Astrocyte of the cerebellum (primary cell): Measurements from ENCODE around the gene RIPPLY3.
A peak's percentile ranks its signal among the peaks of the same experiment; 100 is the strongest.
"Not testable (repeated sequence)": the region's sequence is repeated elsewhere in the genome, so short reads cannot be mapped to it uniquely, and the experiment has no call there.

Experiments used
- DNase-seq: peaks from one replicate; pipeline ENCODE4 v3.0.0-alpha.2; 2011; ENCODE audit warnings: low read depth
- H3K4me3 ChIP-seq: 2 replicates; pipeline ENCODE4 v1.5.1; 2011; ENCODE audit warnings: mild to moderate bottlenecking, low read depth, low read length, moderate library complexity
- in situ Hi-C: cut with HindIII; loops from 2 replicates; pipeline ENCODE4 v1.10.0; 2017; ENCODE audit warnings: low sequenced_read_pairs
- TF ChIP-seq, protein P1 (sequence below): IDR thresholded peaks from 2 replicates; pipeline ENCODE4 v1.5.1; 2012; ENCODE audit warnings: low read length, low read depth, moderate library complexity, mild to moderate bottlenecking; ENCODE audit errors: missing control alignments

The RIPPLY3 gene

DNA sequence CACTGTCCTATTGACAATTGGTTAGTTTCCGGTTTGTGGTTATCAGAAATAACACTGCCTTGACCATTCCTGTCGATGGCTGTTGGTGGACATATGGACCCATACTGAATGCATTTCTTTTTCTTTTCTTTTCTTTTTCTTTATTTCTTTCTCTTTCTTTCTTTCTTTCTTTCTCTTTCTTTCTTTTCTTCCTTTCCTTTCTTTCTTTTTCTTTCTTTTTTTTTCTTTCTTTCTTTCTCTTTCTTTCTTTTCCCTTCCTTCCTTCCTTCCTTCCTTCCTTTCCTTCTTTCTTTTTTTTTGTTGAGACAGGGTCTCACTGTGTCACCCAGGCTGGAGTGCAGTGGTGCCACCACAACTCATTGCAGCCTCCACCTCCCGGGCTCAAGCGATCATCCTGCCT is 24.4 kb downstream of the RIPPLY3 start:
- no peak for DNase-seq
- in situ Hi-C loops, result no loop called here
- TF ChIP-seq, protein P1, sequence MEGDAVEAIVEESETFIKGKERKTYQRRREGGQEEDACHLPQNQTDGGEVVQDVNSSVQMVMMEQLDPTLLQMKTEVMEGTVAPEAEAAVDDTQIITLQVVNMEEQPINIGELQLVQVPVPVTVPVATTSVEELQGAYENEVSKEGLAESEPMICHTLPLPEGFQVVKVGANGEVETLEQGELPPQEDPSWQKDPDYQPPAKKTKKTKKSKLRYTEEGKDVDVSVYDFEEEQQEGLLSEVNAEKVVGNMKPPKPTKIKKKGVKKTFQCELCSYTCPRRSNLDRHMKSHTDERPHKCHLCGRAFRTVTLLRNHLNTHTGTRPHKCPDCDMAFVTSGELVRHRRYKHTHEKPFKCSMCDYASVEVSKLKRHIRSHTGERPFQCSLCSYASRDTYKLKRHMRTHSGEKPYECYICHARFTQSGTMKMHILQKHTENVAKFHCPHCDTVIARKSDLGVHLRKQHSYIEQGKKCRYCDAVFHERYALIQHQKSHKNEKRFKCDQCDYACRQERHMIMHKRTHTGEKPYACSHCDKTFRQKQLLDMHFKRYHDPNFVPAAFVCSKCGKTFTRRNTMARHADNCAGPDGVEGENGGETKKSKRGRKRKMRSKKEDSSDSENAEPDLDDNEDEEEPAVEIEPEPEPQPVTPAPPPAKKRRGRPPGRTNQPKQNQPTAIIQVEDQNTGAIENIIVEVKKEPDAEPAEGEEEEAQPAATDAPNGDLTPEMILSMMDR, result no peak
- no peak overlapping the region for H3K4me3 ChIP-seq

DNA sequence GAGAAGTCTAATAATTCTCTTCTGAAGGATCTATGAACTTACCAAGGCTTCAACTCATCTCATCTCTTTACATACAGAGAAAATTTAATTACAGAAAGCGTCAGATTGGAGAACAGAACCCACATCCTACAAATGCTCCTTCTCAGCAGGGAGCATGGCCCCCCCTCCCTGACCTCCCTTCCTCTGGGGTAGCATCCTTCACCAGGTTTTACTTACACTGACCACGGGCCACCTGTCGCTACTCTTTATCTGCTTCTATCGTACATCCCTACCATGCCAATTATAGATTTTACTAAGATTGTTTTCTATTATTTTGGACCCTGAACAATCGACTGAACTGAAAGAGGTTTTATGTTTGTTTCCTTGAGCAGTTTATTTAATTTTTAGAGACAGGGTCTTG is 25.8 kb downstream of the RIPPLY3 start:
- DNase-seq, result no peak
- TF ChIP-seq, protein P1, result no peak
- H3K4me3 ChIP-seq, result no peak overlapping the region
- in situ Hi-C loops, result no loop called here

DNA sequence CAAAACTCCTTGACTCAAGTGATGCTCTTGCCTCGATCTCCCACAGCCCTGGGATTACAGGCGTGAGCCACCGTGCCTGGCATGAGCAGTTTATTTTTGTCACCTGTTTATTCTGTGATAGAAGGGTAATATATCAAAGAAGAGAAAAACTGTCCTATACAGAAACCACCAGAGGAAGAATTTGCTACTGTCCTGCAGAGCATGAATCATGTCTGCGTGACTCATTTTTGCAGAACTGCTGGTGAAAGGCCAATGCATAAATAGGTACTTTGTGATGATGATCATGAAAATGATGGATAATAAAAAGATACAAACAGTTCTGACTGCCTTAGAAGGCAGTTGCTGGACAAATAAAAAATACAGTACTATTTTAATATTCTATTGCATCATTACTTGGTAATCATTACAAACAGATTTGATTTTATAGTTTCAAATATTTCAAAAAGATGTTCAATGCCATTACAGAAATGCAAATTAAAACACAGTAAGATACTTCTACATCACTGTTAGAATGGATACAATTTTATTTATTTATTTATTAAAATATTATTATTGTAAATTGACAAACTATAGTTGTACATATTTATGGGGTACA is 26.5 kb downstream of the RIPPLY3 start:
- in situ Hi-C loops, result no loop called here
- DNase-seq, result peak; percentile 19
- TF ChIP-seq, protein P1, result no peak
- H3K4me3 ChIP-seq, result no peak overlapping the region

DNA sequence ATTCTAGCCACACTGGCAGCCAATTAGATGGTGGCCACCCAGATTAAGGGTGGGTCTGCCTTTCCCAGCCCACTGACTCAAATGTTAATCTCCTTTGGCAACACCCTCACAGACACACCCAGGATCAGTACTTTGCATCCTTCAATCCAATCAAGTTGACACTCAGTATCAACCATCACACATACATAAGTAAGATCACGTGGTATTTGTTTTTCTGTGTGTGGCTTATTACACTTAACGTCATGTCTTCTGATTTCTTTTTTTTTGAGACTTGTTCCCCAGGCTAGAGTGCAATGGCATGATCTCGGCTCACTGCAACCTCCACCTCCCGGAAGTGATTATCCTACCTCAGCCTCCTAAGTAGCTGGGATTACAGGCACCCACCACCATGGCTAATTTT is 27.9 kb downstream of the RIPPLY3 start:
- H3K4me3 ChIP-seq, DNase-seq, in situ Hi-C loops: not testable (repeated sequence)

DNA sequence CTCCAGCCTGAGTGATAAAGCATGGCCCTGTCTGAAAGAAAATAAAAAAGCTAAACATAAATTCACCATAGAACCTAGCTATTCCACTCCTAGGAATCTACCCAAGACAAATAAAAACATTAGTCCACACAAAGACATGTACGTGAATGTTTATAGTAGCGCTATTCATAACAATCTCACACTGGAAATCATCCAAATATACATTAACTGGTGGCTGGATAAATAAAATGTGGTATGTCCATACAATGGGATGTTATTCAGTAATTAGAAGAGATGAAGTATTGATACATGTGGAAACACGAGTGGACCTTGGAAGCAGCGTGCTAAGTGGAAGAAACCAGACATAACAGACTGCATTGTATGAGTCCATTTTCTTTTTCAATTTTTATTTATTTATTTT is 29.7 kb downstream of the RIPPLY3 start:
- TF ChIP-seq, protein P1, result no peak
- H3K4me3 ChIP-seq, result no peak overlapping the region
- no peak for DNase-seq
- in situ Hi-C loops, result no loop called here

DNA sequence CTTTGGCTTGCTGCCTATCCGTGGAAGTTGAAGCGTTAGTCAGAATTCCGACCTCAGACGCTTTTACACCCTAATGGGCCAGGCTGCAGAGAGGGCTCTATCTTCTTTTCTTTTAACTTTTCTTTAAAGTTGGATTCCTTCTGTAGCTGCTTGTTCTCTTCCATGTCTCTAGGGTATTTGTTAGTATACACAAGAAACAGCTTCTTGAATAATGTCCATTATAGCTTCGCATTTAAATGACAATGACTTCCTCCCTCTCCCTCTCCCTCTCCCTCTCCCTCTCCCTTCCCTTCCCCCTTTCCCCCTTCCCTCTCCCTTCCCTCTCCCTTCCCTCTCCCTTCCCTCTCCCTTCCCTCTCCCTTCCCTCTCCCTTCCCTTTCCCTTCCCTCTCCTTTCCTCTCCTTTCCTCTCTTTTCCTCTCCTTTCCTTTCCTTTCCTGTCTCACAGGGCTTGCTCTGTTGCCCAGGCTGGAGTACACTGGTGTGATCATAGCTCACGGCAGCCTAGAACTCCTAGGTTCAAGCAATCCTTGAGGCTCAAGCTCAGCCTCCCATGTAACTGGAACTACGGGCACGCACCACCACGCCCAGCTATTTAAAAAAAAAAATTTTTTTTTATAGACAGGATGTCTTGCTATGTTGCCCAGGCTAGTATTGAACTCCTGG is 33.0 kb downstream of the RIPPLY3 start:
- no peak for DNase-seq
- H3K4me3 ChIP-seq, result no peak overlapping the region
- in situ Hi-C loops, result no loop called here
- TF ChIP-seq, protein P1, result no peak

DNA sequence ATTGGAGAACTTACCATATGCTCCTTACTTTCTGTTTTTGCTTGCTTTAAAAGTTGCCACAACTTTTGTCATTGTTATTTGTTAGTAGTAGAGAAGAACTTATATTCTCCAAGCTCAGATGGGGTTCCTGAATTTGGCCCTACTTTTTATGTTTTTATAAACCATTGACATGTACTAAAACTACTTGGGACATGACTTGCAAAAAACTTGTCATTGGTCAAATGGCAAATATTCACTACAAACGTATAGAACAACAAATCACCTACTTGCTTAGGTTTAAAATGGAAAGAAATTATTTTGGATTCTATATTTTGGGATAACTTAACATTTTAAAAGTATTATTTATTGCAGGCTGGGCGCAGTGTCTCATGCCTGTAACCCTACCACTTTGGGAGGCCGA is 33.7 kb downstream of the RIPPLY3 start:
- no peak for DNase-seq
- H3K4me3 ChIP-seq, result no peak overlapping the region
- in situ Hi-C loops, result no loop called here
- TF ChIP-seq, protein P1, result no peak
